Loucy (cell line): ENCODE data around the gene KIF21A.

Experiments
- EZH2phosphoT487 ChIP-seq: fragments of 200-600 bp; IDR thresholded peaks from 2 replicates; pipeline ENCODE4 v1.6.1; 2018; ENCODE audit warnings: antibody characterized with exemption, mild to moderate bottlenecking, moderate library complexity, borderline replicate concordance
- TF ChIP-seq, protein P1 (sequence below): fragments of 200-600 bp; sonication (generic); conservative IDR thresholded peaks from 2 replicates; pipeline ENCODE4 v1.5.1; 2014; ENCODE audit warnings: mild to moderate bottlenecking, antibody characterized with exemption, low read length

DNA sequence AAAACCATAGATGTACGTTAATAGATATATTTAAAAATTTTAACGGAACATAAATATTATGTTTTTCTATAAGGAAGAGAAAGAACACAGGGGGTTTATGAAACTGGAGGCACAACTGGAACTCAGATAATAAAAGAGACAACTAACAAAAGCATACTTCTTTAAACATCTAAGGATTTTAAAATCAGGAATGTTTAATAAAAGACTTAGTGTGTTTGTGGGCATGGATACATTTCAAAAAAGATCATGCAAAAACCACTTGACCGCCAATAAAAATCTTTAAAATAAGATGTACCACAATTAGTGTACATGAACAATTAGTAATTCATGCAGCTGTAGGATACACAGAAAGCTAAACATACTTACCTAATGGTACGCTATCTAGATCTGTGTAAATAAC is 113.0 kb downstream of the KIF21A start:
- TF ChIP-seq, protein P1, sequence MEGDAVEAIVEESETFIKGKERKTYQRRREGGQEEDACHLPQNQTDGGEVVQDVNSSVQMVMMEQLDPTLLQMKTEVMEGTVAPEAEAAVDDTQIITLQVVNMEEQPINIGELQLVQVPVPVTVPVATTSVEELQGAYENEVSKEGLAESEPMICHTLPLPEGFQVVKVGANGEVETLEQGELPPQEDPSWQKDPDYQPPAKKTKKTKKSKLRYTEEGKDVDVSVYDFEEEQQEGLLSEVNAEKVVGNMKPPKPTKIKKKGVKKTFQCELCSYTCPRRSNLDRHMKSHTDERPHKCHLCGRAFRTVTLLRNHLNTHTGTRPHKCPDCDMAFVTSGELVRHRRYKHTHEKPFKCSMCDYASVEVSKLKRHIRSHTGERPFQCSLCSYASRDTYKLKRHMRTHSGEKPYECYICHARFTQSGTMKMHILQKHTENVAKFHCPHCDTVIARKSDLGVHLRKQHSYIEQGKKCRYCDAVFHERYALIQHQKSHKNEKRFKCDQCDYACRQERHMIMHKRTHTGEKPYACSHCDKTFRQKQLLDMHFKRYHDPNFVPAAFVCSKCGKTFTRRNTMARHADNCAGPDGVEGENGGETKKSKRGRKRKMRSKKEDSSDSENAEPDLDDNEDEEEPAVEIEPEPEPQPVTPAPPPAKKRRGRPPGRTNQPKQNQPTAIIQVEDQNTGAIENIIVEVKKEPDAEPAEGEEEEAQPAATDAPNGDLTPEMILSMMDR = no peak
- no peak for TF ChIP-seq EZH2phosphoT487
